Skeletal muscle cell (primary cell): ENCODE measurements around the gene GEMIN5.
"Not testable (repeated sequence)": the region's sequence is repeated elsewhere in the genome, so short reads cannot be mapped to it uniquely, and the experiment has no call there.

Source experiments
- DNase-seq: peaks from one replicate; pipeline ENCODE4 v3.0.0-alpha.2; 2010; ENCODE audit warnings: low read depth
- H3K4me3 ChIP-seq: 2 replicates; pipeline ENCODE4 v1.5.1; 2011; ENCODE audit warnings: low read depth, mild to moderate bottlenecking, control low read depth, low read length, moderate library complexity

GEMIN5 gene

GRCh38 chr5:154937718-154938466 lies at the start of gene GEMIN5:
TSS of gene GEMIN5 (minus strand) at chr5:154938211. CDS start at chr5:154938133, 78 bp downstream.
- peak within 1 kb of the TSS; percentile 91 for H3K4me3 ChIP-seq
- peak; percentile 50 for DNase-seq

- H3K4me3 ChIP-seq, result no peak overlapping the region
- peak; percentile 25 for DNase-seq
Measured at GRCh38 chr5:154986151-154986550, 48.1 kb upstream of the GEMIN5 start.

- H3K4me3 ChIP-seq, result no peak overlapping the region
- DNase-seq, result no peak
Measured at GRCh38 chr5:154984946-154985516, 47.0 kb upstream of the GEMIN5 start.

- not testable (repeated sequence) for DNase-seq, H3K4me3 ChIP-seq
Measured at GRCh38 chr5:154978294-154978693, 40.3 kb upstream of the GEMIN5 start.

- no peak overlapping the region for H3K4me3 ChIP-seq
- DNase-seq, result no peak
Measured at GRCh38 chr5:154977409-154977808, 39.4 kb upstream of the GEMIN5 start.

- DNase-seq, H3K4me3 ChIP-seq: not testable (repeated sequence)
Measured at GRCh38 chr5:154976082-154976481, 38.1 kb upstream of the GEMIN5 start.

- DNase-seq, result no peak
- no peak overlapping the region for H3K4me3 ChIP-seq
Measured at GRCh38 chr5:154972476-154973080, 34.6 kb upstream of the GEMIN5 start.

- no peak for DNase-seq
Measured at GRCh38 chr5:154971501-154971900, 33.5 kb upstream of the GEMIN5 start.

GRCh38 chr5:154970759-154971158 lies 32.7 kb upstream of the GEMIN5 start:
- no peak for DNase-seq

More at GRCh38 chr5:154971501-154971900, 33.5 kb upstream of the GEMIN5 start:
- H3K4me3 ChIP-seq, result no peak overlapping the region

GRCh38 chr5:154968953-154969352 lies 30.9 kb upstream of the GEMIN5 start:
- no peak for DNase-seq
- no peak overlapping the region for H3K4me3 ChIP-seq

More at GRCh38 chr5:154970759-154971158, 32.7 kb upstream of the GEMIN5 start:
- no peak overlapping the region for H3K4me3 ChIP-seq

GRCh38 chr5:154967421-154968024 lies 29.5 kb upstream of the GEMIN5 start:
- no peak for DNase-seq
- H3K4me3 ChIP-seq, result no peak overlapping the region

GRCh38 chr5:154966874-154967273 lies 28.9 kb upstream of the GEMIN5 start:
- no peak for DNase-seq
- no peak overlapping the region for H3K4me3 ChIP-seq

GRCh38 chr5:154966081-154966841 lies 28.2 kb upstream of the GEMIN5 start:
- no peak overlapping the region for H3K4me3 ChIP-seq
- DNase-seq, result no peak

GRCh38 chr5:154962494-154962893 lies 24.5 kb upstream of the GEMIN5 start:
- no peak for DNase-seq
- no peak overlapping the region for H3K4me3 ChIP-seq

- H3K4me3 ChIP-seq, result no peak overlapping the region
- no peak for DNase-seq
Measured at GRCh38 chr5:154956712-154957111, 18.7 kb upstream of the GEMIN5 start.

- DNase-seq, result no peak
- no peak overlapping the region for H3K4me3 ChIP-seq
Measured at GRCh38 chr5:154949781-154950180, 11.8 kb upstream of the GEMIN5 start.

- no peak overlapping the region for H3K4me3 ChIP-seq
- DNase-seq, result no peak
Measured at GRCh38 chr5:154948313-154948712, 10.3 kb upstream of the GEMIN5 start.

- DNase-seq, result no peak
- H3K4me3 ChIP-seq, result no peak overlapping the region
Measured at GRCh38 chr5:154947778-154948177, 9.8 kb upstream of the GEMIN5 start.

- no peak for DNase-seq
- no peak overlapping the region for H3K4me3 ChIP-seq
Measured at GRCh38 chr5:154945695-154946301, 7.8 kb upstream of the GEMIN5 start.
